HCT116 (cell line): ENCODE results near the gene ING1. TPM values are rescaled to one million over a fixed set of nuclear protein-coding genes. Genes with fewer than 3 reads are reported as not detected.

Source experiments
- ATAC-seq: fragments of 200-7000 bp; cut with Tn5 transposase; 2 replicates; pipeline ENCODE4 v1.9.1; 2020; ENCODE audit warnings: mild to moderate bottlenecking, moderate library complexity
- BruUV-seq: library from RNA; stranded (reverse); fragments of 400-500 nt; replicated peaks from 2 replicates; lab custom pipeline; 2021; lab: Mats Ljungman, UMichigan
- CTCF ChIA-PET: fragments of 300-600 bp; sonication (Branson Sonifier 250); formaldehyde crosslinking; loops from one replicate; lab custom pipeline; 2021; ENCODE audit warnings: antibody characterized with exemption; lab: Charles Lee
- POLR2A ChIA-PET: fragments of 300-600, 350-600 bp; sonication (Branson Sonifier 250); formaldehyde crosslinking; loops from one replicate; lab custom pipeline; 2021; ENCODE audit warnings: antibody characterized with exemption; lab: Charles Lee
- RAD21 ChIA-PET, 2 experiments: fragments of 300-600 bp; sonication (Branson Sonifier 250); formaldehyde crosslinking; loops; one replicate each; lab custom pipeline; 2023; ENCODE audit warnings: low total read pairs in 2 of 2; ENCODE audit not compliant: uncharacterized antibody in 2 of 2, unreplicated experiment in 2 of 2, low non-redundant PET in 1 of 2; lab: Charles Lee
- DNase-seq: peaks from one replicate; pipeline ENCODE4 v3.0.0-alpha.2; 2010; ENCODE audit warnings: low read depth, low spot score
- H2AFZ ChIP-seq: fragments of 200-600 bp; shearing (Covaris generic), sonication (generic); 2 replicates; pipeline ENCODE4 v1.6.1; 2017; ENCODE audit warnings: low read depth, mixed run types, mixed read lengths, antibody characterized with exemption, low read length; ENCODE audit not compliant: poor library complexity, severe bottlenecking
- H3K27ac ChIP-seq: 2 replicates; pipeline ENCODE4 v1.5.1; 2012; ENCODE audit warnings: low read depth, low read length
- H3K27me3 ChIP-seq: fragments of 200-600 bp; sonication (generic); 2 replicates; pipeline ENCODE4 v1.6.1; 2016; ENCODE audit warnings: mixed run types, low read length, mixed read lengths; ENCODE audit not compliant: insufficient read depth
- H3K36me3 ChIP-seq, 2 experiments: fragments of 200-500 bp in 1 of 2; fragments of 200-600 bp in 1 of 2; sonication (Bioruptor generic) in 1 of 2; sonication (generic) in 1 of 2; 2 replicates each; pipeline versions ENCODE4 v1.5.1 to v1.6.1; 2014 to 2016; ENCODE audit warnings: low read length in 2 of 2, inconsistent platforms in 1 of 2, mixed read lengths in 1 of 2, mixed run types in 1 of 2; ENCODE audit not compliant: insufficient read depth in 2 of 2, control insufficient read depth in 1 of 2
- H3K4me1 ChIP-seq, 2 experiments: fragments of 200-600 bp in 1 of 2; sonication (generic) in 1 of 2; 2 replicates each; pipeline versions ENCODE4 v1.5.1 to v1.6.1; 2012 to 2017; ENCODE audit warnings: low read length in 2 of 2, inconsistent platforms in 1 of 2, mild to moderate bottlenecking in 1 of 2, mixed read lengths in 1 of 2, mixed run types in 1 of 2, moderate library complexity in 1 of 2; ENCODE audit not compliant: insufficient read depth in 2 of 2, control insufficient read depth in 1 of 2
- H3K4me2 ChIP-seq: fragments of 200-600 bp; sonication (generic); 2 replicates; pipeline ENCODE4 v1.6.1; 2017; ENCODE audit warnings: mixed run types, low read length, mixed read lengths
- H3K4me3 ChIP-seq, 2 experiments: fragments of 200-600 bp in 1 of 2; sonication (generic) in 1 of 2; replicated peaks in 1 of 2; 2 replicates each; pipeline ENCODE4 v1.5.1; 2011 to 2016; ENCODE audit warnings: low read length in 2 of 2, control low read depth in 1 of 2, low read depth in 1 of 2, mild to moderate bottlenecking in 1 of 2, mixed read lengths in 1 of 2, mixed run types in 1 of 2
- H3K79me2 ChIP-seq: fragments of 200-600 bp; sonication (generic); 2 replicates; pipeline ENCODE4 v1.6.1; 2017; ENCODE audit warnings: mild to moderate bottlenecking, mixed run types, low read length, moderate library complexity, mixed read lengths; ENCODE audit not compliant: insufficient read depth
- H3K9ac ChIP-seq: fragments of 200-600 bp; sonication (generic); 2 replicates; pipeline ENCODE4 v1.6.1; 2016; ENCODE audit warnings: low read length, mixed read lengths
- H3K9me2 ChIP-seq: fragments of 200-600 bp; sonication (generic), shearing (Covaris generic); 2 replicates; pipeline ENCODE4 v1.6.1; 2017; ENCODE audit warnings: mixed run types, mild to moderate bottlenecking, moderate library complexity; ENCODE audit not compliant: insufficient read depth
- H3K9me3 ChIP-seq, 2 experiments: fragments of 200-500 bp in 1 of 2; fragments of 200-600 bp in 1 of 2; sonication (Bioruptor generic) in 1 of 2; sonication (generic) in 1 of 2; 2 replicates each; pipeline ENCODE4 v1.6.1; 2014 to 2017; ENCODE audit warnings: low read length in 2 of 2, mixed read lengths in 2 of 2, inconsistent platforms in 1 of 2, low read depth in 1 of 2, mild to moderate bottlenecking in 1 of 2, mixed run types in 1 of 2, moderate library complexity in 1 of 2; ENCODE audit not compliant: control insufficient read depth in 1 of 2, insufficient read depth in 1 of 2
- H4K20me1 ChIP-seq: fragments of 200-600 bp; sonication (generic), shearing (Covaris generic); 2 replicates; pipeline ENCODE4 v1.6.1; 2017; ENCODE audit warnings: mixed run types, mild to moderate bottlenecking, moderate library complexity; ENCODE audit not compliant: insufficient read depth
- CEBPB ChIP-seq: IDR thresholded peaks from 2 replicates; pipeline ENCODE4 v1.6.1; 2012; ENCODE audit warnings: low read depth
- ELF1 ChIP-seq: IDR thresholded peaks from 2 replicates; pipeline ENCODE4 v1.6.1; 2012; ENCODE audit warnings: low read depth, borderline replicate concordance
- EZH2 ChIP-seq: fragments of 200-600 bp; sonication (generic); IDR thresholded peaks from 2 replicates; pipeline ENCODE4 v1.6.1; 2017; ENCODE audit warnings: antibody characterized with exemption, mixed run types
- EZH2phosphoT487 ChIP-seq: fragments of 200-600 bp; IDR thresholded peaks from 2 replicates; pipeline ENCODE4 v1.6.1; 2018; ENCODE audit warnings: antibody characterized with exemption, borderline replicate concordance
- FOSL1 ChIP-seq: IDR thresholded peaks from 2 replicates; pipeline ENCODE4 v1.6.1; 2012; ENCODE audit warnings: low read depth
- JUND ChIP-seq: IDR thresholded peaks from 2 replicates; pipeline ENCODE4 v1.6.1; 2012
- MAX ChIP-seq: IDR thresholded peaks from 2 replicates; pipeline ENCODE4 v1.6.1; 2012
- POLR2A ChIP-seq: IDR thresholded peaks from 2 replicates; pipeline ENCODE4 v1.7.0; 2011; ENCODE audit warnings: borderline replicate concordance; ENCODE audit not compliant: insufficient read depth, insufficient read length; ENCODE audit errors: extremely low read depth
- POLR2AphosphoS5 ChIP-seq: IDR thresholded peaks from 2 replicates; pipeline ENCODE4 v1.6.1; 2011; ENCODE audit warnings: mild to moderate bottlenecking, low read depth, low read length, moderate library complexity
- RAD21 ChIP-seq: IDR thresholded peaks from 2 replicates; pipeline ENCODE4 v1.6.1; 2012; ENCODE audit warnings: low read depth, mild to moderate bottlenecking
- REST ChIP-seq: IDR thresholded peaks from 2 replicates; pipeline ENCODE4 v1.6.1; 2012; ENCODE audit warnings: low read depth
- SRF ChIP-seq: IDR thresholded peaks from 2 replicates; pipeline ENCODE4 v1.6.1; 2012; ENCODE audit warnings: low read depth
- TCF7L2 ChIP-seq: IDR thresholded peaks from 2 replicates; pipeline ENCODE4 v1.7.0; 2011; ENCODE audit warnings: borderline replicate concordance, inconsistent platforms; ENCODE audit not compliant: insufficient read depth, insufficient read length; ENCODE audit errors: extremely low read depth
- YY1 ChIP-seq: IDR thresholded peaks from 2 replicates; pipeline ENCODE4 v1.6.1; 2011; ENCODE audit warnings: low read length, low read depth, moderate library complexity, mild to moderate bottlenecking; ENCODE audit not compliant: insufficient replicate concordance; ENCODE audit errors: extremely low read depth
- ZBTB33 ChIP-seq: IDR thresholded peaks from 2 replicates; pipeline ENCODE4 v1.6.1; 2011; ENCODE audit warnings: mild to moderate bottlenecking, low read length, moderate library complexity; ENCODE audit not compliant: insufficient replicate concordance; ENCODE audit errors: extremely low read depth
- ZFX ChIP-seq: fragments of 450-650 bp; IDR thresholded peaks from 2 replicates; pipeline ENCODE4 v1.6.1; 2017
- ZNF274 ChIP-seq: fragments of 200-500 bp; sonication (Bioruptor generic); IDR thresholded peaks from 2 replicates; pipeline ENCODE4 v1.6.1; 2014; ENCODE audit warnings: mild to moderate bottlenecking, low read depth, low read length, inconsistent platforms
- intact Hi-C: fragments of 100-400 bp; cut with micrococcal nuclease; formaldehyde crosslinking; loops from 2 replicates; pipeline ENCODE4 v1.10.0; 2022
- total RNA-seq: library from RNA; stranded (reverse); gene quantifications from one replicate; pipeline ENCODE4 v1.2.1, GENCODE V29; 2021; ENCODE audit not compliant: unreplicated experiment

Gene ING1
- total RNA-seq, 1 experiment from 2014 or later, result 27.0 TPM

GRCh38 chr13:110700186-110700585 lies 13.3 kb upstream of the ING1 start:
- intact Hi-C loops, result no loop called here
- no peak overlapping the region for H2AFZ ChIP-seq
- ATAC-seq (no peak), DNase-seq (no peak)
- H4K20me1 ChIP-seq, result peaks cover 4% of the 10 kb centered on the region; the same call in 1 of the 2 replicates
- ChIA-PET CTCF (no interaction called here), RAD21 (no interaction called here), POLR2A (no interaction called here)
- no TSS peak for BruUV-seq
- peaks cover 32 to 39% of the 10 kb centered on the region in 2 experiments for H3K36me3 ChIP-seq
- peaks cover 59% of the 10 kb centered on the region for H3K79me2 ChIP-seq
- H3K9me2 ChIP-seq, result no peaks in the 10 kb centered on the region
- H3K4me1 ChIP-seq, result peaks cover 8 to 16% of the 10 kb centered on the region in 2 experiments
- H3K27me3 ChIP-seq, result no peaks in the 10 kb centered on the region
- TF ChIP-seq ELF1, result no peak
- TF ChIP-seq RAD21, result no peak
- no peak for TF ChIP-seq CEBPB
- TF ChIP-seq ZFX, result no peak
- TF ChIP-seq JUND, result no peak
- no peak for TF ChIP-seq SRF
- H3K4me3 ChIP-seq, result no peak overlapping the region
- no peak overlapping the region for H3K27ac ChIP-seq
- H3K9me3 ChIP-seq, result no peaks in the 10 kb centered on the region
- no peak overlapping the region for H3K4me2 ChIP-seq
- H3K9ac ChIP-seq, result no peak overlapping the region

- ChIA-PET RAD21 (no interaction called here), CTCF (no interaction called here), POLR2A (no interaction called here)
- TF ChIP-seq EZH2phosphoT487 (no peak), ZFX (no peak), REST (no peak), EZH2 (no peak), ZBTB33 (no peak), FOSL1 (no peak), JUND (no peak), POLR2AphosphoS5 (no peak), CEBPB (no peak), POLR2A (no peak), TCF7L2 (no peak), ZNF274 (no peak), MAX (no peak), YY1 (no peak)
- Histone ChIP-seq H3K9me3 (no peaks in the 10 kb centered on the region), H3K4me2 (no peak overlapping the region), H2AFZ (no peak overlapping the region), H3K4me3 (no peak overlapping the region), H3K36me3 (peaks cover 32 to 39% of the 10 kb centered on the region in 2 experiments), H4K20me1 (peaks cover 4% of the 10 kb centered on the region; the same call in 1 of the 2 replicates), H3K27me3 (no peaks in the 10 kb centered on the region), H3K9ac (no peak overlapping the region), H3K9me2 (no peaks in the 10 kb centered on the region), H3K4me1 (peaks cover 9 to 17% of the 10 kb centered on the region in 2 experiments), H3K27ac (no peak overlapping the region), H3K79me2 (peaks cover 63% of the 10 kb centered on the region)
- intact Hi-C loops, result no loop called here
- ATAC-seq, result no peak
- no TSS peak for BruUV-seq
- DNase-seq, result no peak
Measured at GRCh38 chr13:110700641-110701040, 12.9 kb upstream of the ING1 start.
